Gastroesophageal sphincter (tissue), 4 donors: ENCODE data around the gene WDR59. TPM values are rescaled to one million over a fixed set of nuclear protein-coding genes. Genes with fewer than 3 reads are reported as not detected.

Source experiments
- ATAC-seq: fragments of 150-250 bp; one replicate; pipeline ENCODE4 v1.9.1; 2016; ENCODE audit warnings: mild to moderate bottlenecking, moderate library complexity
- H3K27ac ChIP-seq, 4 donors: fragments of 200-600 bp; sonication (generic) in 3 of 4; 1 replicate in 3 of 4; 2 replicates in 1 of 4; pipeline ENCODE4 v1.5.1; 2016 to 2019
- H3K27me3 ChIP-seq: fragments of 200-600 bp; sonication (generic); one replicate; pipeline ENCODE4 v1.5.1; 2019
- H3K36me3 ChIP-seq, 2 donors: fragments of 200-600 bp; sonication (generic); one replicate each; pipeline ENCODE4 v1.5.1; 2019; ENCODE audit warnings: control low read depth in 1 of 2
- H3K4me1 ChIP-seq, 3 donors: fragments of 200-600 bp; sonication (generic); 1 replicate in 2 of 3; 2 replicates in 1 of 3; pipeline ENCODE4 v1.5.1; 2016 to 2019; ENCODE audit warnings: control low read depth in 2 of 3
- H3K4me3 ChIP-seq, 2 donors: fragments of 200-600 bp; sonication (generic); one replicate each; pipeline ENCODE4 v1.5.1; 2019; ENCODE audit warnings: mild to moderate bottlenecking in 1 of 2, moderate library complexity in 1 of 2
- H3K9me3 ChIP-seq, 3 donors: fragments of 200-600 bp; sonication (generic); one replicate each; pipeline ENCODE4 v1.5.1; 2017 to 2019; ENCODE audit warnings: control low read depth in 2 of 3
- EP300 ChIP-seq: sonication (generic); formaldehyde crosslinking; IDR thresholded peaks from one replicate; pipeline ENCODE4 v1.6.1; 2017; ENCODE audit warnings: antibody characterized with exemption, mild to moderate bottlenecking
- POLR2A ChIP-seq, 2 donors: fragments of 450-650 bp; IDR thresholded peaks; one replicate each; pipeline ENCODE4 v1.6.1; 2017; ENCODE audit warnings: antibody characterized with exemption in 2 of 2, mild to moderate bottlenecking in 2 of 2, moderate library complexity in 1 of 2
- POLR2AphosphoS5 ChIP-seq: sonication (generic); formaldehyde crosslinking; IDR thresholded peaks from one replicate; pipeline ENCODE4 v1.6.1; 2017; ENCODE audit warnings: antibody characterized with exemption
- WGBS, 2 donors: methylation state at CpG; one replicate each; pipeline ENCODE4 v1.1.5; 2018; ENCODE audit warnings: low coverage in 1 of 2; 5-methylcytosine and 5-hydroxymethylcytosine counted together
- total RNA-seq, 4 donors: library from RNA; depleted of rRNA; stranded (reverse); fragments of >200 nt; gene quantifications; one replicate each; pipeline ENCODE4 v1.1.0, GENCODE V29; 2016
- TF ChIP-seq, protein P1 (sequence below), 4 experiments: fragments of 200-600 bp in 2 of 4; fragments of 450-650 bp in 2 of 4; sonication (generic) in 1 of 4; IDR thresholded peaks; one replicate each; pipeline ENCODE4 v1.5.1; 2017 to 2019; ENCODE audit warnings: antibody characterized with exemption in 4 of 4, mild to moderate bottlenecking in 2 of 4, moderate library complexity in 2 of 4

WDR59 gene
- total RNA-seq, 4 donors from 2014 or later, result 18.4 to 31.3 (median 21.4) TPM

DNA sequence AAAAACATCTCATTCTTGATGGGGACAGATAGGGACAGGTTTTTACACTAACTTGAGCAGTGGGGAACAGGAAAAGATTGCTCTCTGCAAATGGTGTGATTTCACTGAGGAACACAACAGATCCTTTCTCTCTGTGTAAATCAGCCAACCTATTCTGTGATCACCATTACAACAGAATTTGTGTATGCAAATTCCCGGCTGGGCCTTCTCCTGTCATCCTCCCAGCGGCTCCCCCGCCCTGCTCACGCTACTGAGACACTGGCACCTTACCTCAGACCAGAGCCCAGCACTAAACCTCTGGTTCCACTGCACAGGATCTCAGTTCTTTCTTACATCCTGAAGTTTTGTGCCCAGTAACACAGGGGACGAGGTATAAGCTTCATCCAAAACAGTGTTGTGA lies 113.3 kb downstream of the WDR59 start:
- TF ChIP-seq, protein P1, sequence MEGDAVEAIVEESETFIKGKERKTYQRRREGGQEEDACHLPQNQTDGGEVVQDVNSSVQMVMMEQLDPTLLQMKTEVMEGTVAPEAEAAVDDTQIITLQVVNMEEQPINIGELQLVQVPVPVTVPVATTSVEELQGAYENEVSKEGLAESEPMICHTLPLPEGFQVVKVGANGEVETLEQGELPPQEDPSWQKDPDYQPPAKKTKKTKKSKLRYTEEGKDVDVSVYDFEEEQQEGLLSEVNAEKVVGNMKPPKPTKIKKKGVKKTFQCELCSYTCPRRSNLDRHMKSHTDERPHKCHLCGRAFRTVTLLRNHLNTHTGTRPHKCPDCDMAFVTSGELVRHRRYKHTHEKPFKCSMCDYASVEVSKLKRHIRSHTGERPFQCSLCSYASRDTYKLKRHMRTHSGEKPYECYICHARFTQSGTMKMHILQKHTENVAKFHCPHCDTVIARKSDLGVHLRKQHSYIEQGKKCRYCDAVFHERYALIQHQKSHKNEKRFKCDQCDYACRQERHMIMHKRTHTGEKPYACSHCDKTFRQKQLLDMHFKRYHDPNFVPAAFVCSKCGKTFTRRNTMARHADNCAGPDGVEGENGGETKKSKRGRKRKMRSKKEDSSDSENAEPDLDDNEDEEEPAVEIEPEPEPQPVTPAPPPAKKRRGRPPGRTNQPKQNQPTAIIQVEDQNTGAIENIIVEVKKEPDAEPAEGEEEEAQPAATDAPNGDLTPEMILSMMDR (IDR thresholded peaks at IDR 0.05), result no peak
- no peak for TF ChIP-seq POLR2AphosphoS5
- no peak for TF ChIP-seq EP300
- TF ChIP-seq POLR2A (IDR thresholded peaks at IDR 0.05), result no peak
- peaks cover 0 to 45% of the 10 kb centered on the region in 2 donors for H3K36me3 ChIP-seq

DNA sequence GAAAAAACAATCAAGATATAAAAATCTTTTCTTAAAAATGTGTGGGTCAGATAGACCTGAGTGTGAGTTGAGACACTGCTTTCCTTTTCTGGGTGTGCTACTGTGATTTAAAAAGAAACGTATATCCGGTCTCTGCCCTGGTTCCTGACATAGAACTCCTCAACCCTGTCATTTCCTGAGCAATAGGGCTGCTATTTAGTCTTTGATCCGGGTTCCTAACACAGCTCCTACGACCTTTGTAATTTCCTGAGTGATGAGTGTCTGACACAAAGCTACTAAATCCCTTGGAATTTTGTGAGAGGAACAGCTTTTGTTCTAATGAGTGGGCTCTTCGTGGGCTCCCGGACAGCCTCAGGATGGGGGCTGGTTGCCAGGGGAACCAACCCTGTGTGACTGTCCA lies 116.4 kb downstream of the WDR59 start:
- Histone ChIP-seq H3K4me3 (no peak overlapping the region), H3K9me3 (no peaks in the 10 kb centered on the region), H3K27me3 (no peaks in the 10 kb centered on the region), H3K27ac (peak overlapping the region in 1 of 4 donors; percentile 49), H3K36me3 (peaks cover 0 to 18% of the 10 kb centered on the region in 2 donors), H3K4me1 (peaks cover 0 to 6% (median 0%) of the 10 kb centered on the region in 3 donors)
- ATAC-seq, result peak; percentile 51
- WGBS, 2 donors, result 21 to 31% methylated on average over 5 to 6 of the region's 6 CpGs
- TF ChIP-seq POLR2A (IDR thresholded peaks at IDR 0.05), result no peak
- TF ChIP-seq, protein P1 (IDR thresholded peaks at IDR 0.05), result no peak
- no peak for TF ChIP-seq EP300
- no peak for TF ChIP-seq POLR2AphosphoS5

More for the DNA sequence above, 113.3 kb downstream of the WDR59 start:
- Histone ChIP-seq H3K9me3 (no peaks in the 10 kb centered on the region), H3K4me1 (no peaks in the 10 kb centered on the region), H3K27ac (no peak overlapping the region), H3K27me3 (no peaks in the 10 kb centered on the region), H3K4me3 (no peak overlapping the region)
- ATAC-seq, result no peak
- 79 to 81% methylated on average over 2 to 4 of the region's 5 CpGs for WGBS, 2 donors

DNA sequence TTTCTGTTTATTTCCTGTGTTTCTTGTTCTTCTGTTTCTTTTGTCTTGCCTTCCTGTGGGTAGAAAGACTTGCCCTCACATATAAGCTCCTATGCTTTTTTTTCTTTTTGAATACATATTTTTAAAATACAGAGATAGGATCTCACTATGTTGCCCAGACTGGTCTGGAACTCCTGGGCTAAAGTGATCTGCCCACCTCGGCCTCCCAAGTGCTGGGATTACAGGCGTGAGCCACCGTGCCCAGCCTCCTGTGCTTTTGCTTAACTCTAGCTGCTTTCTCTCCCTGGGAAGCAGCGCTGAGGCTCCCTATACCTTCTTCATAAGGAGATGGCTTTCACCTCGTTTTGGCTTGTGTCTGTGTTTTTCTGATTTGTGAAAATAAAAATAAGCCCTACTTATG lies 116.9 kb downstream of the WDR59 start:
- no peaks in the 10 kb centered on the region for H3K9me3 ChIP-seq
- H3K4me3 ChIP-seq, result no peak overlapping the region
- H3K36me3 ChIP-seq, result peaks cover 0 to 14% of the 10 kb centered on the region in 2 donors
- H3K27me3 ChIP-seq, result no peaks in the 10 kb centered on the region
- peaks cover 0 to 6% (median 0%) of the 10 kb centered on the region in 3 donors for H3K4me1 ChIP-seq
- TF ChIP-seq EP300 (no peak), POLR2A (IDR thresholded peaks at IDR 0.05) (no peak), POLR2AphosphoS5 (no peak)
- TF ChIP-seq, protein P1 (IDR thresholded peaks at IDR 0.05), result no peak
- 40 to 78% methylated on average over 1 to 5 of the region's 5 CpGs for WGBS, 2 donors
- peak overlapping the region in 1 of 4 donors; percentile 49 for H3K27ac ChIP-seq
- ATAC-seq, result no peak

DNA sequence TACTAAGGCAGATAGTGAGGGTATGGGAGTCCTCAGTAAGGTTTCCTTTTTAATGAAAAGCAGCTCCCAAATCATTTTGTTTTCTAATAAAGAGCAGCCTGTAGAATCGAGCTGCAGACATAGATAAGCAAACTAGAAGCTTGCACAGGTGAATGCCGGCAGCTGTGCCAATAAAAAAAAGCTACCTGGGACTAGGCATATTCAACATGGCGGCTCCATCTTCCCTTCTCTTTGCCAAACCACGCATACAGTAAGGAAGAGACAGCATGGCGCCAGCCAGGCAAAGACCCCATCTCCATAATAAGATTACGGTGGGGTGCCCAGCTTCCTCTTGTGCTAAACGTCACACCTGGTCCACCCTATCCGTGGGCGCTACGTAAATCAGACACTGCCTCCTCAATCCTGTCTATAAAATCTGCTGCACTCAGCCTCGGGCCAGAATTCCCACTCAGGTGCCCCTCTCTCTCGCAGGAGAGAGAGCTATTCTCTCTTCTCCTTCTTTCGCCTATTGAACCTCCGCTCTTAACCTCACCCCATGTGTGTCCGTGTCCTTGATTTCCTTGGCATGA lies 117.6 kb downstream of the WDR59 start:
- H3K4me3 ChIP-seq, result no peak overlapping the region
- H3K27me3 ChIP-seq, result no peaks in the 10 kb centered on the region
- peaks cover 0 to 10% (median 0%) of the 10 kb centered on the region in 3 donors for H3K4me1 ChIP-seq
- no peak overlapping the region for H3K27ac ChIP-seq
- 79 to 93% methylated on average over 4 to 15 of the region's 15 CpGs for WGBS, 2 donors
- ATAC-seq, result no peak
- H3K36me3 ChIP-seq, result peaks cover 0 to 8% of the 10 kb centered on the region in 2 donors
- TF ChIP-seq, protein P1 (IDR thresholded peaks at IDR 0.05), result no peak
- no peak for TF ChIP-seq POLR2AphosphoS5
- H3K9me3 ChIP-seq, result no peaks in the 10 kb centered on the region

DNA sequence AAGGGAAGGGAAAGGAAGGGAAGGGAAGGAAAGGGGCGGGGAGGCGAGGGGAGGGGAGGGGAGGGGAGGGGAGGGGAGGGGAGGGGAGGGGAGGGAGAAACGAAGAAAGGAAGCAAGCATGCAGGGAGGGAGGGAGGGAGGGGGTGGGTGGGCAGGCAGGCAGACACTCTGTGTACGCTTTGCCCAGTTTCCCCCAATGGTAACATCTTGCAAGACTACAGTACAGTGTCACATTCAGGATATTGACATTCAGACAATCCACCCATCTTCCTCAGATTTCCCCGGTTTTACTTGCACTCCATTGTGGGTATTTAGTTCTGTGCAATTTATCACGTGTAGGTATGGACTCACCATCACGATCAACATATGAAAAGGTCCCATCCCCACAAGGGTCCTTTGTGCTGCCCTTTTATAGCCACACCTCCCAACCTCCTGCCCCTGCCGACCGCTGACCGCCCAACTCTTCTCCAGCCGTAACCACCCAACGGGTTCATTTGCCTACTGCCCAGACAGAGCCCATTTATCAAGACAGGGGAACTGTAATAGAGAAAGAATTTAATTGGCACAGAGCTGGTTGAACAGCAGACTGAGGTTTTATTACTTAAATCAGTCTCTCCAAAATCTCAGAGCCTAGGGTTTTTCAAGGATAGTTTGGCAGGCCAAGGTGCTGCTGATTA lies 118.9 kb downstream of the WDR59 start:
- H3K4me3 ChIP-seq, result no peak overlapping the region
- H3K27ac ChIP-seq, result no peak overlapping the region
- ATAC-seq, result no peak
- H3K36me3 ChIP-seq, result no peaks in the 10 kb centered on the region
- H3K4me1 ChIP-seq, result peaks cover 0 to 10% (median 0%) of the 10 kb centered on the region in 3 donors
- 35 to 80% methylated on average over 1 to 4 of the region's 12 CpGs for WGBS, 2 donors
- H3K27me3 ChIP-seq, result no peaks in the 10 kb centered on the region
- no peaks in the 10 kb centered on the region for H3K9me3 ChIP-seq
- no peak for TF ChIP-seq POLR2AphosphoS5
